Inflammatory macrophage treated with lipopolysaccharide for 4 hours (primary cell): Measurements from ENCODE around the gene TMEM184A.
"Not testable (repeated sequence)": the region's sequence is repeated elsewhere in the genome, so short reads cannot be mapped to it uniquely, and the experiment has no call there.

Experiments
- DNase-seq: peaks from one replicate; pipeline ENCODE4 v3.0.0-alpha.2; 2020

The TMEM184A gene

GRCh38 chr7:1588978-1589377 lies 33.0 kb upstream of the TMEM184A start:
- DNase-seq = no peak

DNA sequence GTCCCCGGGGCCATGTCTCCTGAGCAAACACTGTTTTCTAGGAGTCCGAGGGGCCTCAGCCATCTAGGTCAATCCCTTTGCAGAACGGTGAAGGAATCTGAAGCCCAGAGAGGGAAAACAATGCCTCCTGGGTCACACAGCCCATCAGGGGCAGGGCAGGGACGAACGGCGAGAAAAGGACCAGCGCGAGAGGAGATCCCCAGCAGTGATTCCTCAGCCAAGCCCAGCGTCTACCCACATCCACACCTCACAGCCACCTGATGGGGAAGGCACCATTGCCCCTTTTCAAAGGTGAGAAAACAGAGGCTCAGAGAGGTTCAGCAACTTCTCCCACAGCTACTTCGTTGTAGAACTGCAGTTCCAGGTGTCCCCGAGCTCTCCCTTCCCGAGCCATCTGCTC lies 31.7 kb upstream of the TMEM184A start:
- DNase-seq = no peak

DNA sequence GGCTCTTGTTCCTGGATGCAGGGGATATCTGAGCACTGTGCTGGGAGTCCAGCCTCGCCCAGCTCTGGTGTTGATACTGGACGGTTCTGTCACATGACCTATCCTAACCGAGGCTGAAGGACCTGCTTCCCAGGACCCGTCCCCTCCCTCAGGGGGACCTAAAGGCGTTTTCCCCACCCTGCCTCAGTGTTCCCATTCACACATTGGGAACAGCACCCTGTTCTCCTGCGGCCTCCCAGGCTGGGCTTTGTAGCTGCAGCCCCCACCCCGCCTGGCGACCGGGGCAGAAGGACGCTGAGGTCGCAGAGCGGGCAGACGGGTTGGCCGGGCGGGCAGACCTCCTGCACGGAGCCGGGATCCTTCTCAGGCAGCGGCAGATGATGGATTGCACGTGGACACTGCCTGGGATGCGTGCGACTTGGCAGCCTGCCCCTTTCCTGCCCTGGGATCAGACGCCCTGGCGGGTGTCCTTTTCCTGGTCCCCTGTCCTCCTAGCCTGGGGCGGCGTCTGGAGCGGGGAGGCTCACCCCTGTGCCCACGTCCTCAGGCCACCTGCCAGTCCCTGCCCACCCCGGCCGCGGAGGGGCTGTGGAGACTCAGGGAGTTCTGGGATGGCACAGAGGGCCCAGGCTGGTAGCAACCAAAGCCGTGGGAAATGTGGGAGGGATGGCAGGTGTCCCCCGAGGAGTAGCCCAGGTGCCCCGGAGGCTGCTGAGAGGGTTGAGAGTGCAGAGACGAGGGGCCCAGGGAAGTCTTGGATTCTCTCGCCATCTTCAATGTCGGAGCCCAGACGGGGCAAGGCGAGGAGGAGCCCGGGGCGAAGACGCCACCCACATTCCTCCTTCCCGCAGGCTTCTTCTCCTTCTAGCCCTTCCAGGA lies 31.1 kb upstream of the TMEM184A start:
- DNase-seq = no peak

DNA sequence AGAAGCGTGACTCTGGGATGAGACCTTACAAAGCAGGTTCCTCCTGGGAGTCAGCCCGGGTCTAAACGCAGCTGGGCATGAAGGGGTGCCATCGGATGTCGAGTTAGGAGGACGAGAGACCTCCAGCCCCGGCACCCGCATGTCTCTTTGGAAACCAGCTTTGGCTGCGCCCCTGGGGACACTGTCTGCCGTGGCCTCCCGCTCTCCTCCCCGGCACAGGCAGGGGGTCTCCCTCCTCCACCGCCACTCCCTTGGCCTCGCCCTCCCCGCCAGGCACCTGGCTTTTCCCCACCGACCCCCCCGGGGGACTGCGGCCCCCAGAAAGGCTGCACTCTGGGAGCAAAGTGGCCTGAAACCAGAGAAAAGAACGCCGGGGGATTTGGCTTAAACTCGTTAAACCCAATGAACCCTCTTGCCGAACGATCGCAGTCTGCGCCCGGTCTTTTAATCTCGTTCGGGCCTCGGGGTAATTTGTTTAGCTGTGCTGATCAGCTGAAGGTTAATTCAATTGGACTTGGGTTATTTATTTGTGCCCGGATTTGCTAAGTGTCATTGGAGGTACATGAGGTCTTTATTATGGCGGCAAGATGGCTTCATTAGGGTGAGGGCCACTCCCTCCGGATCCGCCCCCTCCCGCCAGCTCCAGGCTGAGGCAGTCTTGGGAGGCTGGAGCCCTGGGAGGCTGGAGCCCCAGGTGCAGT lies 30.3 kb upstream of the TMEM184A start:
- DNase-seq = no peak

GRCh38 chr7:1585142-1585981 lies 29.4 kb upstream of the TMEM184A start:
- no peak for DNase-seq

- no peak for DNase-seq
Observed at GRCh38 chr7:1584700-1585099, 28.7 kb upstream of the TMEM184A start.

- not testable (repeated sequence) for DNase-seq
Observed at GRCh38 chr7:1583241-1583930, 27.4 kb upstream of the TMEM184A start.

GRCh38 chr7:1580422-1581030 lies 24.5 kb upstream of the TMEM184A start:
- no peak for DNase-seq

DNA sequence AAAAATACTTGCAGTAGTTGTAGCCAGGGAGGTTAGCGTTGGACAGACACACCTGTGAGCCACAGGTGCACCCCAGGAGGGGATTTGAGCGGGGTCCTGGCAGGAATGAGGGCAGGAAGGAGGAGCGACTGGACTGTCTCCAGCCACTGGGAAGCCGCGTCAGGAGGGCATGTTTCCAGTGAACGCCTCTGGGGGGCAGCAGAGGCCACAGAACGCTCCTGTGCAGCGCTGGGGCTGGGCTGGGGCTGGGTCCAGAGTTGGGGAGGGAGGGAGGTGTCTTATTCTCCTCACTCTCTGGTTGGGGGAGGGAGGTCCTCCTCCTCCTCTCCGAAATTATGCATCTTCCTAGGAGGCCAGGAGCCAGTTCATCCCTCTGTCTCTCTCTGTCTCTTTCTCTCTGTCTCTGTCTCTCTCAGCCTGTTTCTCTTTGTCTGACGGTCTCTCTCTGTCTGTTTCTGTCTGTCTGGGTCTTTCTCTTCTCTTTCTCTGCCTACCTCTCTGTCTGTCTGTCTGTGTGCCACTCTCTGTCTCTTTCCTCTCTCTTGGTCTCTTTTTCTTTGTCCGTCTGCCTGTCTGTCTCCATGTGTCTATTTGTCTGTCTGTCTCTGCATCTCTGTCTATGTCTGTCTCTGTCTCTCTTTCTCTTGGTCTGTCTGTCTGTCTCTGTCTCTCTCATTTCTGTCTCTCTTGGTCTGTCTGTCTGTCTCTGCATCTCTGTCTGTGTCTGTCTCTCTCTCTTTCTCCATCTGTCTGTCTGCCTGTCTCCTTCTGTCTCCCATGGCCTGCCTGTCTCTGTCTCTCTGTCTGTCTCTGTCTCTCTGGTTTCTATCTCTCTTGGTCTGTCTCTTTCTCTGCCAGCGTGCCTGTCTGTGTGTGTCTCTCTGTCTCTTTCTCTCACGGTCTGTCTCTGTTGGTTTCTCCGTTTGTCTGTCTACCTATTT lies 23.7 kb upstream of the TMEM184A start:
- DNase-seq = peak; percentile 44

GRCh38 chr7:1578513-1578912 lies 22.5 kb upstream of the TMEM184A start:
- no peak for DNase-seq

GRCh38 chr7:1576521-1577253 lies 20.7 kb upstream of the TMEM184A start:
- DNase-seq = no peak

- no peak for DNase-seq
Observed at GRCh38 chr7:1575809-1576208, 19.8 kb upstream of the TMEM184A start.

GRCh38 chr7:1572111-1572822 lies 16.3 kb upstream of the TMEM184A start:
- peak; percentile 44 for DNase-seq

DNA sequence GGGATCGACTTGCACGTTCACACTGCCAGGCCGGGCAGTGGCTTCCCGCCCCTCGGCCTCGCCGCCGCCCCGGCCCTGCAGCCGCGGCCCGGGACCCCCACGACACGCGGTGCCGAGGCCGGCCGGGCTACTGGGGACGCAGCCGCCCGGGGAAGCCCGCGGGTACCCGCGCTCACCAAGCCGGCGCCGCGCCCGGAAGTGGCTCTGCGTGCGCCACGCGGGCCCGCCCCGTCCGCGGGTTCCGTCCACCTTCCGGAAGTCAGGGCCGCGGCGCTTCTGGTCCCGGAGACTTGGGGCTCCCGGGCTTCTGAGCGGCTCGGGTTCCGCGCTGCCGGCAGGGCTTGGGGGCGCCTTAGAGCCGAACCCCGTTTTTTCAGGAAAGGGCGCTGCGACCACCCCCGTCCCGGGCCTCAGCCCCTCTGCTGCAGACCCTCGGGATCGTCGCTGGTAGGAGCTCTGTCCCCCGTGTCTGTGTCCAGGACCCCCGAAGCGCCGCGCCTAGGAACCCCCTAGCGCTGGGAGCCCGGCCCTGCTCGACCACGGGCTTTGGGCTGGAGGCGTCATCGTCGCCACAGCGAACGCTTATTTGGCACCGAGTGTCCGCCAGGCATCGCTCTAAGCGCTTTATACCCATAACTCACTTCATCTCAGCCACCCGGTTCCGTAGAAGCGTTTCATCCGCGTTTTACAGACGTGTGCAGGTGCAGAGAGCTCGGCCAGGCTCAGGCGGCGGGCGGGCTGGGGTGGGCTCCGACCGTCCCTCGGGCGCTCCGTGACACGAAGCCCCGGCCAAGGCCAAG lies 14.0 kb upstream of the TMEM184A start, which contains the start of gene PSMG3:
Gene PSMG3, minus strand, starts transcription at position 200 of the 800 bp plus-strand sequence. CDS start 693 bp downstream, outside the sequence.
- peak; percentile 93 for DNase-seq

GRCh38 chr7:1569440-1569832 lies 13.4 kb upstream of the TMEM184A start:
- DNase-seq = no peak

DNA sequence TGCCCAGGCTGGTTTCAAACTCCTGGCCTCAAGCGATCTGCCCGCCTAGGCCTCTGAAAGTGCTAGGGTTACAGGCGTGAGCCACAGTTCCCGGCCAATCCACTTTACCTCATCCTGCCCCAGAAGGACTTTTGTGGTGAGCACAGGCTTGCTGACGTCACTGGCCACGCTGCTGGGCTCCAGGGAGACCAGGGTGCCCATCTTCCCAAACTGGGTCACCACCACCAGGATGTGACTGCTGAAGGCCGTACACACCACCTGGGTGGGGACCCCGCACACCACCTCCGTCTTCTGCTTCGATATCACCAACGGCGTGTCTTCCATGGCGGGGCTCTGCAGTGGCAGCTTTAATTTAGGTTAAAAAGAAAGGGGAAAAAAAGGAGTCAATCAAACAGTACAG lies 13.0 kb upstream of the TMEM184A start:
- peak; percentile 34 for DNase-seq

DNA sequence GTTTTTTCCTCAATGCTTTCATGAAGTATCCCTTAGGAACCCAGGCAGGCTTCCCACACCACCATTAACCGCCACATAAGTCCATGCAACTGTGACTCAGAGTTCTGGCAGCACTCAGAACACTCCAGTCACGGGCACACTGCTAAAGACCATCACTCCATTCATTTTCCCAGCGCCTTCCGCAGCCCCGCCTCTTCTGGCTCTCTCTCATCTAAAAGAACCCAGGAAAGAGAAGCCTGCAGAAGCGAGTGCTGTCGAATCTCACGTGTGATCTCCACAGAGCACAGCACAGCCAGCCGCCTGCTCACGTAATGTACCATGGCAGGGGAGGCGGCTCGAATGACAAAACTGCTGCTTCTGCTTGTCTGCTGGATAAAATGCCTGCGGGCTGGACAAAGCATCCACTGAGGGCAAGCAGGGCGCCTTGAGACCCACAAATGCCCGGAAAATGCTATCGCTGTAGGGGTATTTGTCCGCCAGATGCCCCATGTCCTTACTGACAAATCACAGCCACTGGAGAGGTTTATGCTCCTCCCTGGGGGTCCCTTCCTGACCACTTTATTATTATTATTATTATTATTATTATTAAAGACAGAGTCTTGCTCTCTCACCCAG lies 12.0 kb upstream of the TMEM184A start:
- no peak for DNase-seq
